Right ventricle myocardium superior (tissue), 1 donor: Measurements from ENCODE around the gene TRMO. TPM values are rescaled to one million over a fixed set of nuclear protein-coding genes. Genes with fewer than 3 reads are reported as not detected.

Experiments used
- ATAC-seq: fragments of 200-7000 bp; cut with Tn5 transposase; one replicate; pipeline ENCODE4 v1.9.1; 2020; ENCODE audit warnings: mild to moderate bottlenecking; ENCODE audit not compliant: poor library complexity
- DNase-seq: peaks from one replicate; pipeline ENCODE4 v3.0.0-alpha.2; 2020
- intact Hi-C: fragments of 100-400 bp; cut with DNase I; formaldehyde crosslinking; loops from one replicate; pipeline ENCODE4 v1.11.2; 2022
- total RNA-seq: library from RNA; stranded (reverse); fragmentation: NEBNext Ultra II Directional; extraction: Animal tissue kit (Norgen Biotek cat#: 25700); gene quantifications from one replicate; pipeline ENCODE4 v1.2.1, GENCODE V29; 2021
- donor health status: DM: no; HTN: yes; CAD: no; lungs with severe emphysema.

The TRMO gene
- total RNA-seq, 1 donor from 2014 or later = 5.8 TPM

GRCh38 chr9:97941323-97941722 lies 19.0 kb upstream of the TRMO start:
- intact Hi-C loops = no loop called here
- ATAC-seq (no peak), DNase-seq (no peak)

GRCh38 chr9:97940741-97941140 lies 18.4 kb upstream of the TRMO start:
- intact Hi-C loops = no loop called here
- ATAC-seq (no peak), DNase-seq (no peak)

- no peak for DNase-seq
- no peak for ATAC-seq
- intact Hi-C loops = no loop called here
These were observed 17.9 kb upstream of the TRMO start for GRCh38 chr9:97940233-97940632.

- intact Hi-C loops = no loop called here
- ATAC-seq = no peak
- no peak for DNase-seq
These were observed 15.9 kb upstream of the TRMO start, which contains the start of gene HEMGN for GRCh38 chr9:97938081-97938644. HEMGN (minus strand) TSS chr9:97938172; CDS start chr9:97938136, 36 bp downstream.

- no peak for ATAC-seq
- no peak for DNase-seq
- intact Hi-C loops = no loop called here
These were observed 14.7 kb upstream of the TRMO start for GRCh38 chr9:97936998-97937397.

- intact Hi-C loops = no loop called here
- ATAC-seq (no peak), DNase-seq (no peak)
These were observed 13.0 kb upstream of the TRMO start for GRCh38 chr9:97935276-97935675.

- ATAC-seq (no peak), DNase-seq (no peak)
- intact Hi-C loops = no loop called here
These were observed 12.2 kb upstream of the TRMO start for GRCh38 chr9:97934321-97935115.

GRCh38 chr9:97933297-97933998 lies 11.1 kb upstream of the TRMO start:
- ATAC-seq (no peak), DNase-seq (no peak)
- intact Hi-C loops = no loop called here

GRCh38 chr9:97930972-97931371 lies 8.7 kb upstream of the TRMO start:
- ATAC-seq = no peak
- intact Hi-C loops = no loop called here
- no peak for DNase-seq

GRCh38 chr9:97928986-97929604 lies 6.8 kb upstream of the TRMO start:
- no peak for DNase-seq
- no peak for ATAC-seq
- intact Hi-C loops = no loop called here

- DNase-seq (no peak), ATAC-seq (no peak)
- intact Hi-C loops = no loop called here
These were observed 3.4 kb upstream of the TRMO start for GRCh38 chr9:97925497-97926334.

- intact Hi-C loops = loop anchor here (5.0 kb wide), 1 partner anchor 113 kb away; no protein-coding TSS in a partner anchor
- DNase-seq (no peak), ATAC-seq (no peak)
These were observed 2.1 kb upstream of the TRMO start for GRCh38 chr9:97924386-97924785.

GRCh38 chr9:97923529-97924108 lies 1.3 kb upstream of the TRMO start:
- intact Hi-C loops = loop anchor here (2.0 to 5.0 kb wide), 3 partner anchors 114 to 339 kb away; partner anchors contain the start of gene TBC1D2
- peak; percentile 88 for DNase-seq
- ATAC-seq = peak; percentile 51

- ATAC-seq (no peak), DNase-seq (no peak)
- intact Hi-C loops = no loop called here
These were observed 3.0 kb downstream of the TRMO start for GRCh38 chr9:97919217-97919813.

- no peak for ATAC-seq
- intact Hi-C loops = no loop called here
- no peak for DNase-seq
These were observed 3.7 kb downstream of the TRMO start for GRCh38 chr9:97918611-97919010.

GRCh38 chr9:97911970-97912369 lies 10.3 kb downstream of the TRMO start:
- intact Hi-C loops = no loop called here
- ATAC-seq (no peak), DNase-seq (no peak)

- DNase-seq = no peak
- no peak for ATAC-seq
- intact Hi-C loops = no loop called here
These were observed 10.8 kb downstream of the TRMO start for GRCh38 chr9:97911528-97911927.

- no peak for ATAC-seq
- no peak for DNase-seq
- intact Hi-C loops = no loop called here
These were observed 11.9 kb downstream of the TRMO start for GRCh38 chr9:97910357-97910756.
